Activated naive CD4-positive, alpha-beta T cell treated with anti-CD3 and anti-CD28 coated beads, Interleukin-2, amount 50 U/mL, for 72 hours (primary cell): ENCODE measurements around the gene MACROD2. TPM values are rescaled to one million over a fixed set of nuclear protein-coding genes. Genes with fewer than 3 reads are reported as not detected.
A peak's percentile ranks its signal among the peaks of the same experiment; 100 is the strongest.

Source experiments
- ATAC-seq, 2 donors: fragments of 150-1000 bp; cut with Tn5 transposase; 2 replicates each; pipeline ENCODE4 v1.10.0; 2021; ENCODE audit warnings: mild to moderate bottlenecking in 2 of 2, moderate library complexity in 2 of 2
- DNase-seq, 2 donors: peaks; one replicate each; pipeline ENCODE4 v3.0.0; 2021 to 2022; ENCODE audit warnings: low spot score in 2 of 2
- H3K27ac Mint-ChIP-seq, 2 donors: one replicate each; pipeline ENCODE4 v1.8.0; 2022; ENCODE audit warnings: mild to moderate bottlenecking in 2 of 2, mixed read lengths in 2 of 2
- H3K36me3 Mint-ChIP-seq, 2 donors: one replicate each; pipeline ENCODE4 v1.8.0; 2022; ENCODE audit warnings: mixed read lengths in 2 of 2
- H3K9me3 Mint-ChIP-seq, 2 donors: one replicate each; pipeline ENCODE4 v1.8.0; 2022; ENCODE audit warnings: mixed read lengths in 2 of 2
- total RNA-seq, 2 donors: library from RNA; stranded (reverse); gene quantifications; one replicate each; pipeline ENCODE4 v1.2.3, GENCODE V29; 2022

MACROD2 gene
- total RNA-seq, 2 donors from 2014 or later = not detected

DNA sequence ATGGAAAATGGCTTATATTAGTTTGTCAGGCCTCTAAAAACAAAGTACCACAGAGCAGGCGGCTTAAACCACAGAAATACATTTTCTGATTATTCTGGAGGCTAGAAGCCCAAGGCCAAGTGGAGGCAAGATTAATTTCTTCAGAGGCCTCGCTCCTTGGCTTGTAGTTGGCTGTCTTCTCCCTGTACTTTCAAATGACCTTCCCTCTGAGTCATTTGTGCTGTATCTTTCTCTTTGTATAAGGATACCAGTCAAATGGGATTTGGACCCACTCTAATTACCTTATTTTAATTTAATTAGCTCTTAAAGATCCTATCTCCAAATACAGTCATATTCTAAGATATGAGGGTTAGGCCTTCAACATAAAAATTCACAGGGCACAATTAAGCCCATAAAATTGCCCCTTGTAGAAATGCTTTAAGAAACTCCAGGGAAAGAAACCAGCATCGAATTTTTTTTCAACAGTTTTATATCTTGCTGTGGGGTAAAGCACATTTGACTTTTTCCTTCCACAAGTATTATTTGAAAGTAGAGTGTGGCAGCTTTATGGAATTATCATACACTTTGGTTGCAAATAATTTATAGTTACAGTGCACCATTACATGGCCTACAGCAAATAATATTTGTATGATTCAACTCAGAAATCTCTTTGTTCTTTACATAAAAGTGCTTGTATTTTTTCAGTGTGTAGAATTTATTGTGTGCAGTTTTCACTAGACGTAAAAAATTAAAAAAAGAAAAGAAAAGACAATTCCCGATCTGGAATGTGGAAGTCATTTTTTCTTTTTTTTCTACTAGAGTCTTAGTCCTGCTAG lies 1871.8 kb downstream of the MACROD2 start:
- Mint-ChIP-seq H3K9me3 (peaks cover 1 to 7% of the 10 kb centered on the region in 2 donors), H3K27ac (no peak overlapping the region), H3K36me3 (no peaks in the 10 kb centered on the region)
- ATAC-seq = no peak
- no peak for DNase-seq

DNA sequence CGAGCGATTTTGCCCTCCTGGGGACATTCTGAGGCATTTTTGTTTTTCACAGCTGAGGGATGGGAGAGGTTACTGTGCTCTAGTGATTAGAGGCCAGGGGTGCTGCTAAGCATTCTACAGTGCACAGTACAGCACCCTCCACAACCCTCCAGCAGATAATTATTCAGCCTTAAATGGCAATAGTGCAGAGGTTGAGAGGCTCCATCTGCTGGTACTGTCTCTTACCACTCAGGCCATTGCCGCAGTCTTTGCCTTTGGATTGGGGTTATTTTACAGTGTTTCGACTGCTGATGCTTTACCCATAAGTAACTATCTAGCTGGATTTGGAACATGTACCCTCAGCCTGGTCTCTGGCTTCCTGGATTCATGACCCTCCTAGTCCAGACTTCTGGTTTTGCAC lies 1872.6 kb downstream of the MACROD2 start:
- H3K36me3 Mint-ChIP-seq = no peaks in the 10 kb centered on the region
- peaks cover 3 to 7% of the 10 kb centered on the region in 2 donors for H3K9me3 Mint-ChIP-seq
- ATAC-seq (no peak), DNase-seq (no peak)
- H3K27ac Mint-ChIP-seq = no peak overlapping the region

DNA sequence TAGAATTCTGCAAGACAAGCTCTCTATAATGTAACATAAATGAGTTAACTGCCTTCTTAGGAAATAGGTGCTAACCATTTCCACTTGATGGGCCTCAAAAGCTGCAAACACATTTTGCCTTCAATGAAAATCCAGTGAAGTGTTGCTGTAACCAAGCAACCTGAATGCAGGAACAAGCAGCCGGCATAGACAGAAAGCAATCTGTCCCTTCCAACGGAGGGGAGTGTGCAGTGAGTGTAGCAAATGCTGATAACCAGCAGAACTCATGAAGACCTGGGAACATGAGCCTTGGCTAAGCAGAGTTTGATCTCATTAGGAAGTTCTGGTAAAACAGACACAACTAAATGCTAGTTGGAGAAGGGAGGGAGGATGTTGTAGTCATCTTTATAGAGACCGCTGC lies 1880.1 kb downstream of the MACROD2 start:
- H3K9me3 Mint-ChIP-seq = peaks cover 12 to 15% of the 10 kb centered on the region in 2 donors
- ATAC-seq = no peak
- no peak overlapping the region for H3K27ac Mint-ChIP-seq
- peaks cover 0 to 11% of the 10 kb centered on the region in 2 donors for H3K36me3 Mint-ChIP-seq
- no peak for DNase-seq

DNA sequence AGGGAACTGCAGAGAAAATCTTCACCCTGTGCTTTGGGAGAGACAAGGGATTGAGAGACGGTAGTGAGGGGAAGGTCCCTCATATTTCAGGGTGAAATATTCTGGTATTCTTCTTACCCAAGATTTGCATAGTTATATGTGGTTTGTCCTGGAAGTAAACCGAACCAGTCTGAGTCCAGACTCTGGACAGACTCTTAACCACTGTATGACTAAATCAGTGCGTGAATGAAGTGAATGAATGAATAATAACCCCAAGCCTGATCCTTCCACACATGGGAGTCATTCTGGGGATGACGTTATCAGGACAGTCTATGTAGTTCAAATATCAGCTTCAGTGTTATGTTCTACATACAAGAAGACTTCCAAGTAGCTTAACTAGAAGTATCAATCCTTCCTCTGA lies 1887.2 kb downstream of the MACROD2 start:
- Mint-ChIP-seq H3K27ac (no peak overlapping the region), H3K9me3 (peaks cover 15 to 17% of the 10 kb centered on the region in 2 donors), H3K36me3 (no peaks in the 10 kb centered on the region)
- no peak for DNase-seq
- no peak for ATAC-seq

DNA sequence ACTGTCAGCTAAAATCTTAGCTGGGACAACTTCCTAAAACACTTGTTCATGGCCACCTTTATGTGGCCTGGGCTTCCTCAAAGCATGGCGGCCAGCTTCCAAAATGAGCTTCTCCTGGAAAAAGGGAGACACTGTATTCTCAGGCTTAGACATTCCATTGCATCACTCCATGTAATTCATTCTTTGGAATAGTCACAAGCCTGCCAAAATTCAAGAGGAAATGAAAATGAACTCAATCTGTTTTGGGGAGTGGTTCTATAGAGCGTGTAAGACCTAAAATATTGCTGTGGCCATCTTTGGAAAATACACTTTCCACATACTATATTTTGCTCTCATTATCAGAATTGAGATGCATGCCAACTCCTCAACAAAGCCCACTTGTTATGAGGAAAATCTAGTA lies 1890.9 kb downstream of the MACROD2 start:
- DNase-seq = no peak
- Mint-ChIP-seq H3K9me3 (peaks cover 15 to 22% of the 10 kb centered on the region in 2 donors), H3K36me3 (no peaks in the 10 kb centered on the region), H3K27ac (no peak overlapping the region)
- ATAC-seq = no peak

DNA sequence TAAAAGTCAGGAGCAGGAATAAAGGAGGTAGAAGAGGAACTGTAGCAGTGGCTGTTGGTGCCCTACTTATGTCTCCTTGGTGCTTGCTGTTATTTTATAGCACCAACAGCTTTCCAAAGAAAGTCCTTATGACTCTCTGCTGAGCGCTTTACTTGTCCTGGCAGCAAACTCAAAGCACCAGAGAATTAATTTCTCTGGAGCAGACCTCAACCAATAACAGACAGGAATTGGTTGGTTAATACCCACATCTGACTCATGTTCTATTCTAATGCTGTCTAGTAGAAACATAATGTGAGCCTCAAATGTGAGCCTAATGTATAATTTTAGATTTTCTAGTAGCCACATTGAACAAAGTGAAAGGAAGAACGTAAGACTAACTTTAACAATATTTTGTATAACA lies 1892.1 kb downstream of the MACROD2 start:
- Mint-ChIP-seq H3K9me3 (peaks cover 15 to 25% of the 10 kb centered on the region in 2 donors), H3K36me3 (no peaks in the 10 kb centered on the region), H3K27ac (no peak overlapping the region)
- no peak for DNase-seq
- ATAC-seq = no peak

DNA sequence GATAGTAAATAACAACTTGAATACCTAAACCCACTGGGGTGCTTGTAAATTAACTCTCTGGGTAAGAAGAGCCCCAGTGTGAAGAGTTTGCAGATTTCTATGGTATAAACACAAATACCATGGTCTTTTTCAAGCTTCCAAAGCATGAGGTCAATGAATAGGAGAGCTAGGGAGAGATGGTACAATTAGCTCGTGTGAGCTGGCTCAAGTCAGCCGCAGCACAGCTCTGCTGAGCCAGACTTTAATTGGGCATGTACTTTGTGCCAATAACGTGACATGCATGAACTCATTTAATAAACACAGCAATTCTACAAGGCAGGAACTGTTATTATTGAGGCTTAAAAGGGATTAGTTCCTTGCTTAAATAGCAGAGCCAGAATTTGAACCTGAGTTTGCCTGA lies 1893.7 kb downstream of the MACROD2 start:
- Mint-ChIP-seq H3K27ac (no peak overlapping the region), H3K9me3 (peaks cover 18 to 29% of the 10 kb centered on the region in 2 donors), H3K36me3 (peaks cover 0 to 6% of the 10 kb centered on the region in 2 donors)
- ATAC-seq = no peak
- no peak for DNase-seq

DNA sequence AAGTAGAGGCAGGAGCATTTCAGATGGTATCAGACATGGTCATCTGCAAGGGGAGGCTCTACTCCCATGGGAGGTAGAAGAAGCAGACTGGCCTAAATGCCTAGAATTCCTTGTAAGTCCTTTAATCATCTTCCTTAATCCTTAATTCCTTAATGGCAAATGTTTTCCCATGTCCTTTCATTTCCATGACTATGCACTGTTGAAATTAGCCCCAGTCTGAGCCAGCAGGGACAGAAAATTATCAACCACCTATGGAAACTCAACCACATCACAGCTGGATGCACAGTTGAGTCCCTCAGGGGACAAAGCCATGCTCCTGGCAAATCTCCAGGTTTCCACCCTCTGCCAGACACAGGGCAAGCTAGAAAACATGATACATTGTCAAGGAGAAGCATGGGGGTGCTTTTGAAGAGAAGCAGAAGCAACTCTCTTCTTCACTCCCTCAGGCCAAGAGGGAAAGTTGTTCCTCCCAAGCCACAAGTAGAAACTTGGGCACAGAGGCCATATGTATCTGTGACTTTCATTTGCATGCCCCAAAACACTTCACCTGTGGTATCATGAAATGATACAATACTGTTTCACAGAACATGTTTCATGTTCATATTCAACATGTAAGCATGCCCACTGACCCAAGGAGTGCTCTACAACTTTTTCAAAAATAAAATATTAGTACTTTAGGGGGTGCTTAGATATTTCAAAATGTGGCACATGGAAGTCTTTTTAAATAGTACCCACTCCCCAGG lies 1894.4 kb downstream of the MACROD2 start:
- DNase-seq = no peak
- no peak for ATAC-seq
- Mint-ChIP-seq H3K9me3 (peaks cover 14 to 25% of the 10 kb centered on the region in 2 donors), H3K27ac (no peak overlapping the region), H3K36me3 (peaks cover 0 to 6% of the 10 kb centered on the region in 2 donors)

DNA sequence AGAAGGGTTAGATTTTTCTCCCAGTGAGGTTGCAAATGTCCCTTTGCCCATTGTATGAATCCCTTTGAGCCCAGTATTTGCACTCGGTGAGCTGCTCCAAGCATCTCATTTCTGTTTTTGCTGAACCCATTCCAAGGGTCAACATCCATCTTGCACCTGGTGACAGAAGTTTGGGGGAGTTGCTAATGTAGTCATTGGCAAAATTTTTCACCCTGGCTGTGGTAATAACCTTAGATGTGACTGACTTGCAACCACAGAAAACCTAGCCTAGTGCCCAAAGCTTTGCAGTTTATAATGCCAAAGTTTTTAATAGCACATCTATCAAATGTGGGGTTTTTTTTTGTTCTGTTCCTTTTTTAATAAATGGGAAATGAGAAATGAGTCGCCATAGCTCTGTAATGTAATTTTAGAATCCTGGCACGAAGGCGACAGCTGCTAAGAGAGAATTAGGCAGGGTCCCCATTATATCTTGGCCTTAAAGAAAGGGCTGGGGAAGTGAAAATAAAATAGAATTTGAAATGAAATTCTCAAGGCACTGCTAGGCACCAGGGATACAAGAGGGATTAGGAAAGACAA lies 1895.2 kb downstream of the MACROD2 start:
- peaks cover 14 to 28% of the 10 kb centered on the region in 2 donors for H3K9me3 Mint-ChIP-seq
- DNase-seq = no peak
- no peak for ATAC-seq
- H3K27ac Mint-ChIP-seq = no peak overlapping the region
- peaks cover 0 to 6% of the 10 kb centered on the region in 2 donors for H3K36me3 Mint-ChIP-seq

DNA sequence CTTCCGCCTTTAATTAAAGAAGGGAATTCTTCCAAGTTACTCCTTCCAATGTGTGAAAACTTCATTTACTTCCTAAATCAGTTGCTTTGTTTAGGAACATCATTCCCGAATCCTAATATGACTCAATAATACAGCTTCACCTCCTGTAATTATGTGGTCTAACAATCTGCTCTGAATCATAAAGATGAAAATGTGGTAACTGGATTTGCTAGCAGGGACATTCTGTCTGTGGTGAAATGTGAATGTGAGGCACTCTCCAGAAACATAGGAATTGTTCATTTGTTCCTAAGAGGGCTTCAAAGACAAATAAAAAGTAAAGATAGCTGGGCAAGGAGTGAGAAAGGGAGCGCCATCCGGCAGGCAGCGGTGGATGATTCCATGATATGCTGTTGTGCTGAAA lies 1899.8 kb downstream of the MACROD2 start:
- H3K9me3 Mint-ChIP-seq = peaks cover 6 to 22% of the 10 kb centered on the region in 2 donors
- H3K36me3 Mint-ChIP-seq = peaks cover 0 to 6% of the 10 kb centered on the region in 2 donors
- H3K27ac Mint-ChIP-seq = no peak overlapping the region
- no peak for ATAC-seq
- no peak for DNase-seq

DNA sequence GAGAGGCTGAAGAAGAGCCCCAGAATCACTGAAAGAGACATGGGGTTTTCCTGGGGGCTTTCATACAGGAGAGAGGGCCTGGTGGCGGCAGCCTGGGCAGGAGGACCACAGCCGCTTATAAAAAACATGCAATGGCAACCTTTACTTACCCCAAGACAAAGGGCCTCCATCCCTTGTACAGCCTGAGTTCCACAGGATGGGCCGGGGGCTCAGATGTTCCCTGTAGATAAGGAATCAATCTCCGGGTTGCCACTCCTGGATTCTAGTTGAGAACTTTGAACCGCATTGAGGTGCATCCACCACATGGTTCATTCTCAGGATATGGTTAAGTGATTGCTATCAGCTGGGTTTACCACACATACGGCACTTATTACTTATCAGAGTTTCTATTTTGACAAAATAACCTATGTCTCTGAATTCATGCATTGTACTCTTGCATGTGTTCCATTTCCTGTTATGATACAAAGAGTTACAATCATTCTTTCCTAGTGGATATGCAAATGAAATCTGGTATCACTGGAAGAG lies 1900.3 kb downstream of the MACROD2 start:
- H3K9me3 Mint-ChIP-seq = peaks cover 6 to 22% of the 10 kb centered on the region in 2 donors
- no peak for DNase-seq

DNA sequence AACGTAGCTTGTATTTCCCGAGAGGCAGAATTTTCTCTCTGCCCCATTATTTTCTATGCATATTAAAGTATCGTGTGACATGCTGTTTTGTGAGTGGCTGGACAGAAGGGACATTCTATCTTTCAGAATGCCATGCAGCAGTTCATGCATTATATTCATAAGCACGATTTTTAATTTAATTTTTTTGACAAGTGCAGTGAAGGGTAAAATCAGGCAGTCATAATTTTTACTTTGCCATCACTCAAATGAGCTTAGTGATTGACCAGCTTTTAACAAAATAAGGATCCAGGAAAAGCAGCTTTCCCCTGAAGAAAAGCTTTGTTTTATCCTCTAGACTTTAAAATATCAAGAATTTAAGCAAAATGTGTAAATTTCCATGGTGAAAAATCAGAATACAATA lies 1904.7 kb downstream of the MACROD2 start:
- ATAC-seq (no peak), DNase-seq (no peak)
- Mint-ChIP-seq H3K27ac (no peak overlapping the region), H3K36me3 (peaks cover 0 to 15% of the 10 kb centered on the region in 2 donors), H3K9me3 (peaks cover 12 to 18% of the 10 kb centered on the region in 2 donors)

More for the DNA sequence above, 1900.3 kb downstream of the MACROD2 start:
- Mint-ChIP-seq H3K27ac (no peak overlapping the region), H3K36me3 (peaks cover 0 to 6% of the 10 kb centered on the region in 2 donors)
- ATAC-seq = peak; percentile 56 to 89

DNA sequence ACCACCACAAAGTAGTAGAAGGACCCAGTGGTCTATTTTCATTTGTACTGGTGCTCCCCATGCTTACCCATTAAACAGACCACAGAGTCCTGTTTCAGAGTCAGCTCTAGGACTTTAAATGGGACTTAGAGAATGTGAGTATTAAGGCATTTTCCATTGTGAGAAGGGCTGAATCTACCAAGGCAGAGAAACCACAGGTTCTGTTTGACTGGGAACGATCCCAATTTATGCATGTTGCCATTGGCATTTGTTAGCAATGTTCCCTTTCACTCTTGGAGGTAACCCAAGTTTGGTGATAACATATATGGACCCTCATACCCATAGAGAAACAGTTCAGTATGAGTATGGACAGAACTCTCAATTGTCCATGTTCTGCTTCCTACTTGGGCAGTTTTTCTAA lies 1905.1 kb downstream of the MACROD2 start:
- ATAC-seq (no peak), DNase-seq (no peak)
- peaks cover 0 to 15% of the 10 kb centered on the region in 2 donors for H3K36me3 Mint-ChIP-seq
- H3K9me3 Mint-ChIP-seq = peaks cover 8 to 18% of the 10 kb centered on the region in 2 donors
- no peak overlapping the region for H3K27ac Mint-ChIP-seq

DNA sequence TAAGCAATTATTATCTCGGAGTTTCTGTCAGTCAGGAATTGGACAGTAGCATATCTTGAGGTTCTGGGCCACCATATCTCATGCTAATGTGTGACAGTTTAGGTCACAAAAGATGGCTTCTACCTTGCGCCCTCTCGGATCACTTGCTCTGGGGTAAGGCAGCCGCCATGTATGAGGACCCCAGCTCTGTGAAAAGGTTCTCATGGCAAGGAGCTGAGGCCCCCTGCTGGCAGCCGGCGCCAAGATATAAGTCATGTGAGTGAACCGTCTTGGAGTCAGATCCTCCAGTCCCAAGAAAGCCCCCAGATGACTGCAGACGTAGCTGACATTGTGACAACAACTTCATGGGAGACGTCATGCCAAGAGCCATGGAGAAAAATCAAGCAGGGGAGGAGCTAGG lies 1907.2 kb downstream of the MACROD2 start:
- ATAC-seq = no peak
- peaks cover 8 to 27% of the 10 kb centered on the region in 2 donors for H3K9me3 Mint-ChIP-seq
- no peak overlapping the region for H3K27ac Mint-ChIP-seq
- peaks cover 0 to 15% of the 10 kb centered on the region in 2 donors for H3K36me3 Mint-ChIP-seq
- no peak for DNase-seq

DNA sequence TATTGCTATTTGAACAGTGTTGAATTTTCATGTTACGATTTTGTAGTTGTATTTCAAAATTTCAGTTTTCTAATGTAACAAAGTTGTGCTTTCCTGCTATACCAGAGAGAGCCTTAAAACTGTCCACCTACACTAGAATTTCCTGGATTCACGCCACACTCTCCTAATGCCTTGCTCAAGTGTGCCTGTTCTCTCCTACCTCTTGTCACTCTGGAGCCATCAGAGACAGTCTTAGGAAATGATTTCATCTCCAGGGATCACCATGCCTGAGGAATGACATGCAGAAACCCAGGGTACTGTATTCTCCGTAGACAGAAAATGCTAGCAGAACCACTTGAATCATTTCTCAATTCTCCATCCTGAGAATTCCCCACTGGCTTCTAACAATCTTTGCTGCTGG lies 1910.3 kb downstream of the MACROD2 start:
- Mint-ChIP-seq H3K27ac (no peak overlapping the region), H3K9me3 (peaks cover 12 to 37% of the 10 kb centered on the region in 2 donors), H3K36me3 (peaks cover 0 to 15% of the 10 kb centered on the region in 2 donors)
- ATAC-seq = no peak
- DNase-seq = no peak

DNA sequence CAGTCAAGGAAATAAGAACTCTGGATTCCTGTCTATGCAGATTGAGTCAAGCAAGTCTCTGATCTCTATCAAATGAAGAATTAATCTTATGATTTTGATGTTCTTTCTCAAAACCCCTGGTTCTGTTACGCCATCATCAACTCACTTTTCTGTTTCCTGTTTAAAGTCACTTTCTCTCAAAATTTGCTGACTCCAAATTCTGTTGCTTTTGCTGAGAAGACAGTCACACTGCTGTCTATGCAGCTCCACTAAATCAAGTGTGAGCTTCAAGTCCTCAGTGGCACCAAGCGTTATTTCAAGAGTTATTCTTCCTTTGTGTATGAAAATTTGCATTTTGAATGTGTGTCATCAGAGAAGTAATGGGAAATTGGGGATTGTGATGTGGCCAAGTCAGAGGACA lies 1914.7 kb downstream of the MACROD2 start:
- ATAC-seq (no peak), DNase-seq (no peak)
- H3K27ac Mint-ChIP-seq = no peak overlapping the region
- H3K36me3 Mint-ChIP-seq = no peaks in the 10 kb centered on the region
- H3K9me3 Mint-ChIP-seq = peaks cover 16 to 27% of the 10 kb centered on the region in 2 donors

DNA sequence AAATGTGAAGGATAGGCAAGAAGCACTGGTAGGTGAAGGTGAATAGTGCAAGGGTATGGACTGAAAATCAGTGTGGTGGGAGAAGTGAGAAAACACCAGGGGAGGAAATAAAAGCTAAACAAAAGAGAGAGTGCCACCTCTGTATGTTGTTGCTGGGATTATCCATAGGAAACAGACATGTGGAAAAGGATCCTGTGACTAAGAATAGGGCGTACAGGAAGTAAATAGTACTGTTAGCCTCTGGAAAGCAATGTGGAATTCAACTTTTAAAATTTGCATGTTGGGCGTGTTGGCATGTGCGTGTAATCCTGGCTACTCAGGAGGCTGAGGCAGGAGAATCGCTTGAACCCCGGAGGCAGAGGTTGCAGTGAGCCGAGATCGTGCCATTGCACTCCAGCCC lies 1916.3 kb downstream of the MACROD2 start:
- DNase-seq (no peak), ATAC-seq (no peak)
- no peak overlapping the region for H3K27ac Mint-ChIP-seq
- no peaks in the 10 kb centered on the region for H3K36me3 Mint-ChIP-seq
- H3K9me3 Mint-ChIP-seq = peaks cover 22 to 32% of the 10 kb centered on the region in 2 donors
